ENCODE measurements around the gene CACNA1C.

Gene CACNA1C

GRCh38 chr12:2212971-2213869 lies 160.4 kb downstream of the CACNA1C start:
- H3K9me3 Mint-ChIP-seq (ENCODE audit: low read depth) = no peaks in the 10 kb centered on the region
- no peak overlapping the region for H3K4me3 Mint-ChIP-seq
- H3K27me3 Mint-ChIP-seq = peaks cover 2% of the 10 kb centered on the region
- no peak overlapping the region for H3K27ac Mint-ChIP-seq
- H3K4me1 Mint-ChIP-seq (ENCODE audit: low read depth) = no peaks in the 10 kb centered on the region
- no peaks in the 10 kb centered on the region for H3K36me3 Mint-ChIP-seq

- no peaks in the 10 kb centered on the region for H3K4me1 Mint-ChIP-seq (ENCODE audit: low read depth)
- H3K4me3 Mint-ChIP-seq = no peak overlapping the region
- H3K36me3 Mint-ChIP-seq = no peaks in the 10 kb centered on the region
- H3K9me3 Mint-ChIP-seq (ENCODE audit: low read depth) = no peaks in the 10 kb centered on the region
- peaks cover 2% of the 10 kb centered on the region for H3K27me3 Mint-ChIP-seq
- H3K27ac Mint-ChIP-seq = no peak overlapping the region
Measured at GRCh38 chr12:2214411-2214810, 161.6 kb downstream of the CACNA1C start.

GRCh38 chr12:2215709-2216560 lies 163.1 kb downstream of the CACNA1C start:
- H3K27me3 Mint-ChIP-seq = peaks cover 4% of the 10 kb centered on the region
- H3K4me1 Mint-ChIP-seq (ENCODE audit: low read depth) = no peaks in the 10 kb centered on the region
- no peaks in the 10 kb centered on the region for H3K9me3 Mint-ChIP-seq (ENCODE audit: low read depth)
- no peaks in the 10 kb centered on the region for H3K36me3 Mint-ChIP-seq
- H3K27ac Mint-ChIP-seq = no peak overlapping the region
- no peak overlapping the region for H3K4me3 Mint-ChIP-seq

- no peak overlapping the region for H3K27ac Mint-ChIP-seq
- H3K27me3 Mint-ChIP-seq = peaks cover 2% of the 10 kb centered on the region
- no peaks in the 10 kb centered on the region for H3K9me3 Mint-ChIP-seq (ENCODE audit: low read depth)
- no peaks in the 10 kb centered on the region for H3K4me1 Mint-ChIP-seq (ENCODE audit: low read depth)
- H3K36me3 Mint-ChIP-seq = no peaks in the 10 kb centered on the region
- H3K4me3 Mint-ChIP-seq = no peak overlapping the region
Measured at GRCh38 chr12:2218706-2219105, 165.9 kb downstream of the CACNA1C start.

- Mint-ChIP-seq H3K36me3 (no peaks in the 10 kb centered on the region), H3K9me3 (ENCODE audit: low read depth) (no peaks in the 10 kb centered on the region), H3K4me3 (no peak overlapping the region), H3K27me3 (peaks cover 2% of the 10 kb centered on the region), H3K27ac (no peak overlapping the region), H3K4me1 (ENCODE audit: low read depth) (no peaks in the 10 kb centered on the region)
Measured at GRCh38 chr12:2221030-2221621, 168.3 kb downstream of the CACNA1C start.

GRCh38 chr12:2222691-2223090 lies 169.9 kb downstream of the CACNA1C start:
- H3K27me3 Mint-ChIP-seq = peaks cover 4% of the 10 kb centered on the region

GRCh38 chr12:2224961-2225360 lies 172.2 kb downstream of the CACNA1C start:
- Mint-ChIP-seq H3K4me3 (no peak overlapping the region), H3K36me3 (no peaks in the 10 kb centered on the region), H3K27me3 (peaks cover 5% of the 10 kb centered on the region), H3K4me1 (ENCODE audit: low read depth) (no peaks in the 10 kb centered on the region), H3K9me3 (ENCODE audit: low read depth) (no peaks in the 10 kb centered on the region), H3K27ac (no peak overlapping the region)

More at GRCh38 chr12:2222691-2223090, 169.9 kb downstream of the CACNA1C start:
- no peaks in the 10 kb centered on the region for H3K9me3 Mint-ChIP-seq (ENCODE audit: low read depth)
- no peak overlapping the region for H3K4me3 Mint-ChIP-seq
- H3K4me1 Mint-ChIP-seq (ENCODE audit: low read depth) = no peaks in the 10 kb centered on the region
- no peak overlapping the region for H3K27ac Mint-ChIP-seq
- H3K36me3 Mint-ChIP-seq = no peaks in the 10 kb centered on the region

GRCh38 chr12:2225696-2226095 lies 172.9 kb downstream of the CACNA1C start:
- Mint-ChIP-seq H3K27ac (no peak overlapping the region), H3K27me3 (peaks cover 4% of the 10 kb centered on the region), H3K4me1 (ENCODE audit: low read depth) (no peaks in the 10 kb centered on the region), H3K36me3 (no peaks in the 10 kb centered on the region), H3K4me3 (no peak overlapping the region), H3K9me3 (ENCODE audit: low read depth) (no peaks in the 10 kb centered on the region)

- Mint-ChIP-seq H3K36me3 (no peaks in the 10 kb centered on the region), H3K9me3 (ENCODE audit: low read depth) (no peaks in the 10 kb centered on the region)
Measured at GRCh38 chr12:2226641-2227040, 173.9 kb downstream of the CACNA1C start.

GRCh38 chr12:2227360-2227759 lies 174.6 kb downstream of the CACNA1C start:
- Mint-ChIP-seq H3K9me3 (ENCODE audit: low read depth) (no peaks in the 10 kb centered on the region), H3K4me3 (no peak overlapping the region), H3K27me3 (peaks cover 4% of the 10 kb centered on the region), H3K4me1 (ENCODE audit: low read depth) (no peaks in the 10 kb centered on the region), H3K27ac (no peak overlapping the region), H3K36me3 (no peaks in the 10 kb centered on the region)

More at GRCh38 chr12:2226641-2227040, 173.9 kb downstream of the CACNA1C start:
- no peak overlapping the region for H3K27ac Mint-ChIP-seq
- no peaks in the 10 kb centered on the region for H3K4me1 Mint-ChIP-seq (ENCODE audit: low read depth)
- H3K27me3 Mint-ChIP-seq = peaks cover 3% of the 10 kb centered on the region
- H3K4me3 Mint-ChIP-seq = no peak overlapping the region

- H3K4me3 Mint-ChIP-seq = no peak overlapping the region
- no peaks in the 10 kb centered on the region for H3K4me1 Mint-ChIP-seq (ENCODE audit: low read depth)
- no peaks in the 10 kb centered on the region for H3K36me3 Mint-ChIP-seq
- H3K27me3 Mint-ChIP-seq = peaks cover 4% of the 10 kb centered on the region
- H3K9me3 Mint-ChIP-seq (ENCODE audit: low read depth) = no peaks in the 10 kb centered on the region
- H3K27ac Mint-ChIP-seq = no peak overlapping the region
Measured at GRCh38 chr12:2228535-2228934, 175.7 kb downstream of the CACNA1C start.

- Mint-ChIP-seq H3K4me1 (ENCODE audit: low read depth) (no peaks in the 10 kb centered on the region), H3K9me3 (ENCODE audit: low read depth) (no peaks in the 10 kb centered on the region), H3K27ac (no peak overlapping the region), H3K4me3 (no peak overlapping the region), H3K27me3 (peaks cover 4% of the 10 kb centered on the region), H3K36me3 (no peaks in the 10 kb centered on the region)
Measured at GRCh38 chr12:2229661-2230539, 177.1 kb downstream of the CACNA1C start.

GRCh38 chr12:2231011-2231595 lies 178.3 kb downstream of the CACNA1C start:
- Mint-ChIP-seq H3K36me3 (no peaks in the 10 kb centered on the region), H3K27ac (no peak overlapping the region), H3K4me1 (ENCODE audit: low read depth) (no peaks in the 10 kb centered on the region), H3K4me3 (no peak overlapping the region), H3K27me3 (peaks cover 4% of the 10 kb centered on the region), H3K9me3 (ENCODE audit: low read depth) (no peaks in the 10 kb centered on the region)

GRCh38 chr12:2231956-2232355 lies 179.2 kb downstream of the CACNA1C start:
- no peaks in the 10 kb centered on the region for H3K4me1 Mint-ChIP-seq (ENCODE audit: low read depth)

More at GRCh38 chr12:2231956-2232355, 179.2 kb downstream of the CACNA1C start:
- H3K9me3 Mint-ChIP-seq (ENCODE audit: low read depth) = no peaks in the 10 kb centered on the region
- no peaks in the 10 kb centered on the region for H3K36me3 Mint-ChIP-seq
- no peak overlapping the region for H3K4me3 Mint-ChIP-seq
- peaks cover 4% of the 10 kb centered on the region for H3K27me3 Mint-ChIP-seq
- no peak overlapping the region for H3K27ac Mint-ChIP-seq

Measured in activated naive CD8-positive, alpha-beta T cell (primary cell).